Measurements from ENCODE around the gene PCNX2. TPM values are rescaled to one million over a fixed set of nuclear protein-coding genes. Genes with fewer than 3 reads are reported as not detected.
A peak's percentile ranks its signal among the peaks of the same experiment; 100 is the strongest.

The PCNX2 gene
- total RNA-seq, 1 donor from 2014 or later, result 25.5 TPM

DNA sequence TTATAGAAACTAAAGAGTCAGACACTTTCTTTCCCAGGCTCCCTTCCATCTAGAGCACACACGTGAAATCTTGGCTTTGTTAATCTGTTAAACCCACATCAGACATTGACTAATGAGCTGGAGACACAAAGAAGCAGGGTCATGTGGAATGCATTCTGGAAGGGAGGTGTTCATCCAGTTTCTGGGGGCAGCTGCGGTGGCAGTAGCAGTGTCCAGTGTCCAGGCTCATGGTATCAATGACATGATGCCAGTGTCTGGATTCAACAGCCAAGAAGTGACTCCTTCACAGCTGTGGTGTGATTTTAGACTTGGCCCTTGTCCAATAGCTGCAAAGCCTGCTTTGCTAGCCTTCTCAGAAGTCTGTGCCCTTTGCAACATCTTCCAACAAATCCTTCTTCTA lies 249.9 kb downstream of the PCNX2 start:
- H4K20me1 ChIP-seq (ENCODE audit: insufficient read depth, low read length), result no peaks in the 10 kb centered on the region
- no peaks in the 10 kb centered on the region for H3K79me2 ChIP-seq (ENCODE audit: insufficient read depth, low read length)
- no peak overlapping the region for H2AFZ ChIP-seq (ENCODE audit: low read depth, low read length)
- no peak overlapping the region for H3K4me3 ChIP-seq (ENCODE audit: insufficient read depth, low read depth, low read length)
- Mint-ChIP-seq H3K4me1 (ENCODE audit: low read depth, unreplicated experiment) (peaks cover 8% of the 10 kb centered on the region), H3K27me3 (ENCODE audit: low read depth, unreplicated experiment) (no peaks in the 10 kb centered on the region), H3K36me3 (ENCODE audit: low read depth, unreplicated experiment) (no peaks in the 10 kb centered on the region), H3K27ac (ENCODE audit: unreplicated experiment) (peak overlapping the region; percentile 29), H3K9me3 (ENCODE audit: unreplicated experiment) (peaks cover 2% of the 10 kb centered on the region), H3K4me3 (ENCODE audit: unreplicated experiment) (no peak overlapping the region)
- H3K9me3 ChIP-seq (ENCODE audit: insufficient read depth, low read depth, low read length), result no peaks in the 10 kb centered on the region
- H3K27me3 ChIP-seq (ENCODE audit: insufficient read depth, low read length), result no peaks in the 10 kb centered on the region
- H3K9ac ChIP-seq (ENCODE audit: low read length), result no peak overlapping the region
- DNase-seq (ENCODE audit: low read depth) (peak; percentile 84), FAIRE-seq (no peak)
- no peaks in the 10 kb centered on the region for H3K4me1 ChIP-seq (ENCODE audit: insufficient read depth, low read length)
- TF ChIP-seq, protein P1, sequence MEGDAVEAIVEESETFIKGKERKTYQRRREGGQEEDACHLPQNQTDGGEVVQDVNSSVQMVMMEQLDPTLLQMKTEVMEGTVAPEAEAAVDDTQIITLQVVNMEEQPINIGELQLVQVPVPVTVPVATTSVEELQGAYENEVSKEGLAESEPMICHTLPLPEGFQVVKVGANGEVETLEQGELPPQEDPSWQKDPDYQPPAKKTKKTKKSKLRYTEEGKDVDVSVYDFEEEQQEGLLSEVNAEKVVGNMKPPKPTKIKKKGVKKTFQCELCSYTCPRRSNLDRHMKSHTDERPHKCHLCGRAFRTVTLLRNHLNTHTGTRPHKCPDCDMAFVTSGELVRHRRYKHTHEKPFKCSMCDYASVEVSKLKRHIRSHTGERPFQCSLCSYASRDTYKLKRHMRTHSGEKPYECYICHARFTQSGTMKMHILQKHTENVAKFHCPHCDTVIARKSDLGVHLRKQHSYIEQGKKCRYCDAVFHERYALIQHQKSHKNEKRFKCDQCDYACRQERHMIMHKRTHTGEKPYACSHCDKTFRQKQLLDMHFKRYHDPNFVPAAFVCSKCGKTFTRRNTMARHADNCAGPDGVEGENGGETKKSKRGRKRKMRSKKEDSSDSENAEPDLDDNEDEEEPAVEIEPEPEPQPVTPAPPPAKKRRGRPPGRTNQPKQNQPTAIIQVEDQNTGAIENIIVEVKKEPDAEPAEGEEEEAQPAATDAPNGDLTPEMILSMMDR (IDR thresholded peaks at IDR 0.05; ENCODE audit: insufficient read depth, low read depth, low read length), result no peak
- no peak for TF ChIP-seq EZH2 (IDR thresholded peaks at IDR 0.05; ENCODE audit: insufficient read depth, low read length)
- H3K4me2 ChIP-seq (ENCODE audit: low read length), result no peak overlapping the region
- no peaks in the 10 kb centered on the region for H3K36me3 ChIP-seq (ENCODE audit: insufficient read depth, low read length)
- no peak overlapping the region for H3K27ac ChIP-seq (ENCODE audit: low read depth, low read length)

DNA sequence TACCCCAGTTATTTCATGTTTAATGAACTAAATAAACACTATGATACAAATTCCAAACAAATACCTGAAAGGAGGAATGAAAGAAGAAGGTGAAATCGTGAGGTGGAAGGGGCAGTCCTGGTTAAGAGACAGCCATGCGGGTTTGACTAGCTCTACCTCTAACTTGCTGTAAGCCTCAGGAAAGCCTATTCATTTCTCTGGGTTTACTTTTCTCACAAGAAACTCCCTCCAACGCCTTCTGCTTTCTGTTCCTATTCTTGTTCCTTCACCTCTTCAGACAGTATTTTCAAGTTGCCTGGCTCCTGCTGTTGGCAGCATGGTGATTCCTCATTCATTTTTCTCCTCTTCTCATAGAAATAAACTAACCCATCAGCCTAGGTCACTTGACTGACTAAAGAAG lies 252.7 kb downstream of the PCNX2 start:
- Mint-ChIP-seq H3K4me1 (ENCODE audit: low read depth, unreplicated experiment) (peaks cover 8% of the 10 kb centered on the region), H3K4me3 (ENCODE audit: unreplicated experiment) (no peak overlapping the region), H3K9me3 (ENCODE audit: unreplicated experiment) (no peaks in the 10 kb centered on the region), H3K27ac (ENCODE audit: unreplicated experiment) (no peak overlapping the region), H3K27me3 (ENCODE audit: low read depth, unreplicated experiment) (no peaks in the 10 kb centered on the region), H3K36me3 (ENCODE audit: low read depth, unreplicated experiment) (no peaks in the 10 kb centered on the region)
- no peak for TF ChIP-seq EZH2 (IDR thresholded peaks at IDR 0.05; ENCODE audit: insufficient read depth, low read length)
- TF ChIP-seq, protein P1 (IDR thresholded peaks at IDR 0.05; ENCODE audit: insufficient read depth, low read depth, low read length), result no peak
- Histone ChIP-seq H3K4me2 (ENCODE audit: low read length) (no peak overlapping the region), H3K27ac (ENCODE audit: low read depth, low read length) (no peak overlapping the region), H3K79me2 (ENCODE audit: insufficient read depth, low read length) (no peaks in the 10 kb centered on the region), H3K4me1 (ENCODE audit: insufficient read depth, low read length) (no peaks in the 10 kb centered on the region), H3K9ac (ENCODE audit: low read length) (no peak overlapping the region), H3K27me3 (ENCODE audit: insufficient read depth, low read length) (no peaks in the 10 kb centered on the region), H2AFZ (ENCODE audit: low read depth, low read length) (no peak overlapping the region), H4K20me1 (ENCODE audit: insufficient read depth, low read length) (no peaks in the 10 kb centered on the region), H3K9me3 (ENCODE audit: insufficient read depth, low read depth, low read length) (no peaks in the 10 kb centered on the region), H3K4me3 (ENCODE audit: insufficient read depth, low read depth, low read length) (no peak overlapping the region), H3K36me3 (ENCODE audit: insufficient read depth, low read length) (no peaks in the 10 kb centered on the region)
- DNase-seq (ENCODE audit: low read depth), result no peak
- FAIRE-seq, result no peak

DNA sequence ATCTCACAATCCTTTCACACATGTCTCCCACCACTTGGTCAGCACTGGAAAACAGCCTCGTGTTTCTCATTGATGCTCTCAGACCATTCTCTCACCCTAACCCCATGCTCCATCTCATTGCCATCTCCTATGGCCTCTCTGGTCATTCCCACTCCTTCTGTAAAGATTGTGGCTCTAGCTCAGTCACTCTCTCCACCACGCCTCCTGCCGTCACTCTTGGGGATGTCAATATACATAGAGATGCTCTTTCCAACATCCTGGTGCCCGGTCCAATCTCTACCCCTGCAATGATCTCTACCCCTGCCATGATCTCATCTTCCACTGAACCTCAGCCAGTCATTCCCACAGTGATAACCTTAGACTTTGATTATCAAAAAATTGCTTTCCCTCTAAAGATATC lies 255.0 kb downstream of the PCNX2 start:
- Mint-ChIP-seq H3K27me3 (ENCODE audit: low read depth, unreplicated experiment) (no peaks in the 10 kb centered on the region), H3K27ac (ENCODE audit: unreplicated experiment) (no peak overlapping the region), H3K4me1 (ENCODE audit: low read depth, unreplicated experiment) (peaks cover 4% of the 10 kb centered on the region), H3K9me3 (ENCODE audit: unreplicated experiment) (no peaks in the 10 kb centered on the region), H3K4me3 (ENCODE audit: unreplicated experiment) (no peak overlapping the region), H3K36me3 (ENCODE audit: low read depth, unreplicated experiment) (no peaks in the 10 kb centered on the region)
- Histone ChIP-seq H3K4me3 (ENCODE audit: insufficient read depth, low read depth, low read length) (no peak overlapping the region), H4K20me1 (ENCODE audit: insufficient read depth, low read length) (no peaks in the 10 kb centered on the region), H3K27me3 (ENCODE audit: insufficient read depth, low read length) (no peaks in the 10 kb centered on the region), H3K9ac (ENCODE audit: low read length) (no peak overlapping the region), H2AFZ (ENCODE audit: low read depth, low read length) (no peak overlapping the region), H3K27ac (ENCODE audit: low read depth, low read length) (no peak overlapping the region), H3K4me2 (ENCODE audit: low read length) (no peak overlapping the region), H3K36me3 (ENCODE audit: insufficient read depth, low read length) (no peaks in the 10 kb centered on the region), H3K4me1 (ENCODE audit: insufficient read depth, low read length) (no peaks in the 10 kb centered on the region), H3K79me2 (ENCODE audit: insufficient read depth, low read length) (no peaks in the 10 kb centered on the region), H3K9me3 (ENCODE audit: insufficient read depth, low read depth, low read length) (no peaks in the 10 kb centered on the region)
- FAIRE-seq (no peak), DNase-seq (ENCODE audit: low read depth) (no peak)
- no peak for TF ChIP-seq EZH2 (IDR thresholded peaks at IDR 0.05; ENCODE audit: insufficient read depth, low read length)
- TF ChIP-seq, protein P1 (IDR thresholded peaks at IDR 0.05; ENCODE audit: insufficient read depth, low read depth, low read length), result no peak

All from astrocyte (in vitro differentiated cells and primary cell).